PC-9 (cell line): ENCODE results near the gene CIAPIN1. TPM values are rescaled to one million over a fixed set of nuclear protein-coding genes. Genes with fewer than 3 reads are reported as not detected.
"Not testable (repeated sequence)": the region's sequence is repeated elsewhere in the genome, so short reads cannot be mapped to it uniquely, and the experiment has no call there.

ENCODE experiments used
- BruUV-seq: library from RNA; stranded (reverse); fragments of 400-500 nt; replicated peaks from 2 replicates; lab custom pipeline; 2021; lab: Mats Ljungman, UMichigan
- CTCF ChIA-PET: fragments of 300-600 bp; sonication (Branson Sonifier 250); formaldehyde crosslinking; loops from one replicate; lab custom pipeline; 2022; ENCODE audit warnings: antibody characterized with exemption; lab: Charles Lee
- POLR2A ChIA-PET: fragments of 300-600 bp; sonication (Branson Sonifier 250); formaldehyde crosslinking; loops from one replicate; lab custom pipeline; 2022; ENCODE audit warnings: antibody characterized with exemption; ENCODE audit not compliant: unreplicated experiment; lab: Charles Lee
- DNase-seq, 2 experiments: peaks; one replicate each; pipeline versions ENCODE4 v3.0.0 to v3.0.0-alpha.2; 2015 to 2022; ENCODE audit warnings: mixed read lengths in 1 of 2
- H2AFZ ChIP-seq: fragments of 200-600 bp; sonication (generic); 2 replicates; pipeline ENCODE4 v1.8.1; 2017; ENCODE audit warnings: antibody characterized with exemption
- H3F3A ChIP-seq: fragments of 200-600 bp; sonication (generic); 2 replicates; pipeline ENCODE4 v1.8.1; 2017; ENCODE audit warnings: antibody characterized with exemption, mild to moderate bottlenecking, low read depth; ENCODE audit not compliant: insufficient read depth
- H3K27ac ChIP-seq: fragments of 200-600 bp; sonication (generic); 2 replicates; pipeline ENCODE4 v1.6.1; 2016; ENCODE audit warnings: mixed run types
- H3K27me3 ChIP-seq: fragments of 200-600 bp; sonication (generic); 2 replicates; pipeline ENCODE4 v1.6.1; 2016; ENCODE audit warnings: low read depth, mixed run types; ENCODE audit not compliant: insufficient read depth
- H3K36me3 ChIP-seq: fragments of 200-600 bp; sonication (generic); 2 replicates; pipeline ENCODE4 v1.6.1; 2016; ENCODE audit warnings: low read depth, mixed run types
- H3K4me1 ChIP-seq: fragments of 200-600 bp; sonication (generic); replicated peaks from 2 replicates; pipeline ENCODE4 v1.6.1; 2016; ENCODE audit warnings: mixed run types; ENCODE audit not compliant: insufficient read depth
- H3K4me2 ChIP-seq: fragments of 200-600 bp; sonication (generic); 2 replicates; pipeline ENCODE4 v1.6.1; 2017; ENCODE audit warnings: mixed run types
- H3K4me3 ChIP-seq: fragments of 200-600 bp; sonication (generic); 2 replicates; pipeline ENCODE4 v1.6.1; 2016; ENCODE audit warnings: mixed run types
- H3K79me2 ChIP-seq: fragments of 200-600 bp; sonication (generic); 2 replicates; pipeline ENCODE4 v1.6.1; 2017; ENCODE audit warnings: low read depth, mixed run types
- H3K9me2 ChIP-seq: fragments of 200-600 bp; sonication (generic); 2 replicates; pipeline ENCODE4 v1.8.1; 2017; ENCODE audit warnings: mild to moderate bottlenecking; ENCODE audit not compliant: insufficient read depth
- H3K9me3 ChIP-seq: fragments of 200-600 bp; sonication (generic); 2 replicates; pipeline ENCODE4 v1.8.1; 2016; ENCODE audit warnings: low read depth; ENCODE audit not compliant: insufficient read depth
- H4K20me1 ChIP-seq: fragments of 200-600 bp; sonication (generic); 2 replicates; pipeline ENCODE4 v1.8.1; 2017; ENCODE audit not compliant: insufficient read depth
- EZH2 ChIP-seq: fragments of 200-600 bp; sonication (generic); IDR thresholded peaks from 2 replicates; pipeline ENCODE4 v1.8.0; 2017; ENCODE audit warnings: antibody characterized with exemption, low read depth
- intact Hi-C: fragments of 100-400 bp; cut with micrococcal nuclease; formaldehyde crosslinking; loops from one replicate; pipeline ENCODE4 v1.10.0; 2022; ENCODE audit not compliant: unreplicated experiment
- total RNA-seq: library from RNA; stranded (reverse); gene quantifications from 2 replicates; pipeline ENCODE4 v1.2.3, GENCODE V29; 2021
- TF ChIP-seq, protein P1 (sequence below): fragments of 200-600 bp; sonication (generic); conservative IDR thresholded peaks from 2 replicates; pipeline ENCODE4 v1.6.1; 2017; ENCODE audit warnings: mixed run types, antibody characterized with exemption, mild to moderate bottlenecking, moderate library complexity

The CIAPIN1 gene
- total RNA-seq, 1 experiment from 2014 or later, result 51.4 TPM

DNA sequence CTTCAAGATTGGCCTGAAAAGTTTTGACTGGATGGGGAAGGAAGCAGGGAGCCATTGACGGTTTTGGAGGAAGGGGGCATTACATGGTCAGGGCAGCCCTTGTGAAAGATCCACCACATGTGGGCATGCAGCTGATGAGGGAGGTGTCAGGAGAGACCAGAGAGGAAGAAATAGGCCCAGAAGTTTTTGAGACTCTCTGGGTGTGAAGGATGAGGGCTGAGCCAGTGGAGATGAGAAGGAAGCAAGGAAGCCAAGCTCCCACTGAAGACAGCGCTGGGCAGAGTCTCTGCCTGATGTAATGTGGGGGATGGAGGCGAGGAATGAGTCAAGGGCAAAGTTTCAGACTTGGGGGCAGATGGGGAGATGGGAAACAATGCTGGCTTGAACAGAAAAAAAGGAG, 42.1 kb downstream of the CIAPIN1 start:
- H3K27ac ChIP-seq, result no peak overlapping the region
- no peaks in the 10 kb centered on the region for H3K9me2 ChIP-seq
- H4K20me1 ChIP-seq, result no peaks in the 10 kb centered on the region
- POLR2A ChIA-PET, result no interaction called here
- H3K9me3 ChIP-seq, result no peaks in the 10 kb centered on the region
- no peaks in the 10 kb centered on the region for H3K36me3 ChIP-seq
- peaks cover 4% of the 10 kb centered on the region; the same call in 1 of the 2 replicates for H3K27me3 ChIP-seq
- BruUV-seq, result no TSS peak
- H3K4me2 ChIP-seq, result no peak overlapping the region
- H3K79me2 ChIP-seq, result no peaks in the 10 kb centered on the region
- no peak for DNase-seq
- peaks cover 7% of the 10 kb centered on the region; the same call in 1 of the 2 replicates for H3F3A ChIP-seq
- peaks cover 4% of the 10 kb centered on the region; the same call in 1 of the 2 replicates for H3K4me1 ChIP-seq
- H3K4me3 ChIP-seq, result no peak overlapping the region
- TF ChIP-seq, protein P1, sequence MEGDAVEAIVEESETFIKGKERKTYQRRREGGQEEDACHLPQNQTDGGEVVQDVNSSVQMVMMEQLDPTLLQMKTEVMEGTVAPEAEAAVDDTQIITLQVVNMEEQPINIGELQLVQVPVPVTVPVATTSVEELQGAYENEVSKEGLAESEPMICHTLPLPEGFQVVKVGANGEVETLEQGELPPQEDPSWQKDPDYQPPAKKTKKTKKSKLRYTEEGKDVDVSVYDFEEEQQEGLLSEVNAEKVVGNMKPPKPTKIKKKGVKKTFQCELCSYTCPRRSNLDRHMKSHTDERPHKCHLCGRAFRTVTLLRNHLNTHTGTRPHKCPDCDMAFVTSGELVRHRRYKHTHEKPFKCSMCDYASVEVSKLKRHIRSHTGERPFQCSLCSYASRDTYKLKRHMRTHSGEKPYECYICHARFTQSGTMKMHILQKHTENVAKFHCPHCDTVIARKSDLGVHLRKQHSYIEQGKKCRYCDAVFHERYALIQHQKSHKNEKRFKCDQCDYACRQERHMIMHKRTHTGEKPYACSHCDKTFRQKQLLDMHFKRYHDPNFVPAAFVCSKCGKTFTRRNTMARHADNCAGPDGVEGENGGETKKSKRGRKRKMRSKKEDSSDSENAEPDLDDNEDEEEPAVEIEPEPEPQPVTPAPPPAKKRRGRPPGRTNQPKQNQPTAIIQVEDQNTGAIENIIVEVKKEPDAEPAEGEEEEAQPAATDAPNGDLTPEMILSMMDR, result no peak
- no peak for TF ChIP-seq EZH2
- H2AFZ ChIP-seq, result no peak overlapping the region
- CTCF ChIA-PET, result no interaction called here
- intact Hi-C loops, result no loop called here

DNA sequence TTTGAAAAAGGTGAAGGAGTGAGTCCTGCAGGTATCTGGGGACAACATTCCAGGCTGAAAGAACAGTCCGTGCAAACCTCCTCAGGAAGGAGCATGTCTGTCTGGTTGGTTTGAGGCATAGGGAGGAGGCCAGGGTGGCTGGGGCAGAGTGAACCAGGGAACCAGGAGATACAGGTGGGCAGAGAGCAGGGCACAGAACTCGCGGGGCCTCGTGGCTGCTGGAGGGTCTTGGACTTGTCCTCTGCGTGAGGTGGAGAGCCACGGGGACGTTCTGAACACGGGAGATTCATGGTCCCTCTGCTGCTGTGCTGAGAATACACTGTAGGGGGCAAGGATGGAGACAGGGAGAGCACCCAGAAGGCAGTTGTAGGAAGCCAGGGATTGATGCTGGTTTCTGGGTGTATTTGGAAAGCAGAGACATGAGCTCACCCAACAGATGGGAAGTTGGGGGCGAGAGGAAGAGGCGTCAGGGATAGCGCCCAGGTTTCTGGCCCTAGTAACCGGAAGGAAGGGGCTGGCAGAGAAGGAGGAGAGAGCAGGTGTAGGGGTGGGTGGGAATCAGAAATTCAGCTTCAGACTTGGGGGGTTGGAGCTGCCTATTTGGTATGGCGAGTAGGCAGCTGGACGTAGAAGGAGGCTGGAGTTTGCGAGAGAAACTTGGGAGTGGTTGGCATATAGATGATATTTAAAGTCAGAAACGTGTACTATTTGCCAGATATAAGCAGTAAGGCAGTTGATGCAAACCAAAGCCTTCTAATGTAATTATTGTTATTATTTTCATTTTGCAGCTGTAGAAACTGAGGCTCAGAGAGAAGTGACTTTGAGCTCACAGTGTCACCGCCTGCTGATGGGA, 43.0 kb downstream of the CIAPIN1 start, which contains the start of gene CCL17:
CCL17 (plus strand) TSS at position 803 of the 853 bp plus-strand sequence. CDS start 9,166 bp downstream, outside the sequence.
- Histone ChIP-seq H3K9me2 (no peaks in the 10 kb centered on the region), H3K4me2 (no peak within 1 kb of the TSS), H3K79me2 (no peaks in the 10 kb centered on the region), H3K27ac (no peak within 1 kb of the TSS), H3K27me3 (peaks cover 4% of the 10 kb centered on the region; the same call in 1 of the 2 replicates), H2AFZ (no peak within 1 kb of the TSS), H3K4me3 (no peak within 1 kb of the TSS), H3K4me1 (no peaks in the 10 kb centered on the region), H4K20me1 (no peaks in the 10 kb centered on the region), H3K36me3 (no peaks in the 10 kb centered on the region), H3K9me3 (no peaks in the 10 kb centered on the region), H3F3A (peaks cover 3% of the 10 kb centered on the region; the same call in 1 of the 2 replicates)
- POLR2A ChIA-PET, result no interaction called here
- TF ChIP-seq EZH2, result no peak
- TF ChIP-seq, protein P1, result no peak
- DNase-seq, result no peak
- no TSS peak for BruUV-seq
- CTCF ChIA-PET, result no interaction called here
- intact Hi-C loops, result no loop called here

DNA sequence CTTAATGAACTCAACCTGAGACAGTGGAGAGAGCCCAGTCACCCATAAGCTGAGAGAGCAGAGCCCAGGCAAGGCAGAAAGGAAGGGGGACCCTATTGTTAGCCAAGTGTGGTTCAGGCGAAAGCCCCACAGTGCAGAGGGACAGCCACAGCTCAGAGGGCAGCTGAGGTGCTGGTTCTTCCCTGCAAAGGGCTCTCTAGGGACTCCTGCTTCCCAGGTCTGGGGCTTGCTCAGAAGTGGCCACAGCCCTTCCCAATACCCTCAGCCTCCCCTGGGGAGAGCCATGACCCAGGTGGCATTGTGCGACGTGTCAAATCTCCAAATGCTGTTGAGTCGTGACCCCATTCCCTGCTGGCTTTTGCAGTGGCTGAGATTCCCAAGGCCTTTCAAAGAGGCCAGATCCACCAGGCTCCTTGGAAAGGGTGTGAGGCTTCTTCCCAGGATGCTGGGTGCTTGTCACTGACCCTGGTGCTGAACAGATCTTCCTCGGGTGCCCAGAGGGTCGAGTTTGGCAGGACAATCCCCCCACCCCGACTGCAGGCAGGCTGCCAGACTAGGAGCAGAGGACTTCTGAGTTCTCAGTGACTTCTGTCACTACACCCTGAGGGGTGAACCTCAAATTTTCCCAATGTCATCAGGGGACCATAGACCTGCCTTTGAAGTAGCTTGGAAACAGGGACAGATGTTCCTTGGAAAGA, 45.1 kb downstream of the CIAPIN1 start:
- Histone ChIP-seq H3F3A (peaks cover 3% of the 10 kb centered on the region; the same call in 1 of the 2 replicates), H3K4me3 (no peak overlapping the region), H3K27ac (no peak overlapping the region), H4K20me1 (no peaks in the 10 kb centered on the region), H3K27me3 (peaks cover 4% of the 10 kb centered on the region; the same call in 1 of the 2 replicates), H3K4me1 (no peaks in the 10 kb centered on the region), H3K9me2 (no peaks in the 10 kb centered on the region), H3K79me2 (no peaks in the 10 kb centered on the region), H3K36me3 (no peaks in the 10 kb centered on the region), H3K4me2 (no peak overlapping the region), H3K9me3 (no peaks in the 10 kb centered on the region), H2AFZ (no peak overlapping the region)
- intact Hi-C loops, result no loop called here
- DNase-seq, result no peak
- no TSS peak for BruUV-seq
- POLR2A ChIA-PET, result no interaction called here
- CTCF ChIA-PET, result no interaction called here
- TF ChIP-seq EZH2, result no peak
- TF ChIP-seq, protein P1, result no peak

DNA sequence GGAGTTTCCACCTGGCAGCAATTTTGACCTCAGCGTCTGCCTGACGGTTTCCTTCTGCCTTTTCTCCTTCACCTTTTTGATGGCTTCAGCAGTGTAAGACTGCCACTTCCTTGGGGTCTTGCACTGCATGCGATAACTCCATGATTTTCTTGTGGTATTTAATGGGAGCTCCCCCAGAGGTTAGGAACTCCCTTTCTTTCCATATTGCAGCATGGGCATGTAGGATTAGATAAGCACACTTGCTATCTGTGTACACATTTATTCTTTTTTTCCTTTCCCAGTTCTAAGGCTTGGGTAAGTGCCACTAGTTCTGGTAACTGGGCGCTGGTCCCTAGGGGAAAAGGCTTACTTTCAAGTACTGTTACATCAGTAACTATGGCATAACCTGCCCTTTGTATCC, 49.7 kb downstream of the CIAPIN1 start:
- H3K9me3 ChIP-seq, BruUV-seq, H3K79me2 ChIP-seq, DNase-seq, H3K4me3 ChIP-seq, H4K20me1 ChIP-seq, POLR2A ChIA-PET, H2AFZ ChIP-seq, H3K36me3 ChIP-seq, H3K27ac ChIP-seq, CTCF ChIA-PET, H3K9me2 ChIP-seq, H3K4me2 ChIP-seq, H3K27me3 ChIP-seq, intact Hi-C loops: not testable (repeated sequence)
- Histone ChIP-seq H3F3A (peaks cover 26% of the 10 kb centered on the region), H3K4me1 (peaks cover 25% of the 10 kb centered on the region)
